Transverse colon (tissue), 4 donors: ENCODE measurements around the gene XRCC4. TPM values are rescaled to one million over a fixed set of nuclear protein-coding genes. Genes with fewer than 3 reads are reported as not detected.

Experiments
- DNase-seq: peaks from one replicate; pipeline ENCODE4 v3.0.0-alpha.2; 2019
- H3K27ac ChIP-seq, 4 donors: fragments of 200-600 bp; sonication (generic); 2 replicates each; pipeline ENCODE4 v1.5.1; 2016 to 2018; ENCODE audit warnings: inconsistent platforms in 4 of 4
- H3K27me3 ChIP-seq: fragments of 200-600 bp; sonication (generic); 2 replicates; pipeline ENCODE4 v1.5.1; 2017; ENCODE audit warnings: inconsistent platforms
- H3K36me3 ChIP-seq, 4 donors: fragments of 200-600 bp; sonication (generic); 2 replicates each; pipeline ENCODE4 v1.5.1; 2017 to 2019; ENCODE audit warnings: inconsistent platforms in 4 of 4
- H3K4me1 ChIP-seq, 4 donors: fragments of 200-600 bp; sonication (generic); 2 replicates each; pipeline ENCODE4 v1.5.1; 2017 to 2020; ENCODE audit warnings: inconsistent platforms in 4 of 4
- H3K4me3 ChIP-seq, 4 donors: fragments of 200-600 bp; sonication (generic); 1 replicate in 1 of 4; 2 replicates in 3 of 4; pipeline versions ENCODE4 v1.5.1 to v1.6.1; 2017 to 2019; ENCODE audit warnings: inconsistent platforms in 4 of 4
- H3K9me3 ChIP-seq, 2 donors: fragments of 200-600 bp; sonication (generic); 2 replicates each; pipeline ENCODE4 v1.5.1; 2017 to 2019; ENCODE audit warnings: inconsistent platforms in 2 of 2
- CTCF ChIP-seq, 5 experiments: fragments of 200-600 bp in 3 of 5; fragments of 450-650 bp in 2 of 5; sonication (generic) in 3 of 5; IDR thresholded peaks; 1 replicate in 2 of 5; 2 replicates in 3 of 5; pipeline ENCODE4 v1.5.1; 2016 to 2017; ENCODE audit warnings: antibody characterized with exemption in 5 of 5, inconsistent platforms in 3 of 5, mild to moderate bottlenecking in 2 of 5, moderate library complexity in 1 of 5
- EP300 ChIP-seq: sonication (generic); formaldehyde crosslinking; IDR thresholded peaks from one replicate; pipeline ENCODE4 v1.6.1; 2017; ENCODE audit warnings: antibody characterized with exemption, low read depth
- POLR2A ChIP-seq: fragments of 450-650 bp; IDR thresholded peaks from one replicate; pipeline ENCODE4 v1.6.1; 2016; ENCODE audit warnings: antibody characterized with exemption, mild to moderate bottlenecking, moderate library complexity
- POLR2AphosphoS5 ChIP-seq, 3 donors: sonication (generic); formaldehyde crosslinking; IDR thresholded peaks; one replicate each; pipeline ENCODE4 v1.6.1; 2016; ENCODE audit warnings: antibody characterized with exemption in 3 of 3
- WGBS, 2 donors: methylation state at CpG; one replicate each; pipeline ENCODE4 v1.1.5; 2018; ENCODE audit warnings: low coverage in 1 of 2; 5-methylcytosine and 5-hydroxymethylcytosine counted together
- in situ Hi-C, 4 donors: fragments of 200-750 bp; cut with MboI; loops; one replicate each; pipeline versions ENCODE4 v1.15.0 to v1.15.1; 2017; ENCODE audit warnings: low sequenced_read_pairs in 3 of 4, low pct_ligation_motif_present in 1 of 4, low pct_unique_long_range_greater_than_20kb in 1 of 4
- intact Hi-C: fragments of 100-400 bp; cut with DNase I; formaldehyde crosslinking; loops from one replicate; pipeline ENCODE4 v1.15.1; 2023; ENCODE audit warnings: low total_unique reads
- total RNA-seq, 4 donors: library from RNA; depleted of rRNA; stranded (reverse); fragments of >200 nt; gene quantifications; one replicate each; pipeline ENCODE4 v1.1.0, GENCODE V29; 2016

XRCC4 gene
- total RNA-seq, 4 donors from 2014 or later: 0.60 to 8.1 (median 7.3) TPM; not detected in 1

DNA sequence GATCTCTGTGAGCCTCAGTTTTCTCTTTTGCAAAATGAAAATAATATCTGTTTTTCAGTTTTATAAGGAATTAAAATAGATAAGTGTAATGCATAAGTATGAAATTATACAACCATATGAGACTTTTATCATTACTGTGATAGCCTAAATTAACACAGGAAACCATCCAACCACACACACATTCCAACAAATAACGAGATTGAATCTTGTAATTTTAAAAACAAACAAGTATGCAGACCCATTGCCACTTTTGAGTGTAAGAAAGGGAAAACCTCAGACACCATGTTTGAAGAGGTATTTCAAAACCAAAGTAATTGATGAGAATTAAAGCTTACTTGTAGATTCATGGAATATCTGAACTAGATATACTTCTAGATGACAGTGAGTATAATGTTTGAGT, 32.0 kb downstream of the XRCC4 start:
- WGBS, 2 donors: 82 to 87% methylated on average over 1 of the region's 1 CpG

DNA sequence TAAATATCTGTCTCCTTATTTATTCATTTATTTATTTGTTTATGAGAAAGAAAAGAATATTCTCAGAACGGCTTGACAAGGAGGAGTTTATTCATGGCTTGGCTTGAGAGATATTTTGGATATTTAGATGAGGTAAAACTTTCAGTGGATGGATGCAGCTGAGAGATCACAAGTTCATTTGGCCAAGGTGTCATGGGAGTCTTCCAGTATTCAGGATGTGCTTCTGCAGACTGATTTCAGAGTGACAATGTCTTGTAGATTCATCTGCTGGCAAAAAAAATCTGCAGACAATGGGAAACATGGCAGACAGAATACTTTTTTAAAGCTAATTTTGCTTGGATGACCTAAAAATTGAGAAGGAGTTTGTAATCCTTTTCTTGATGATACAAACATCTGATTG, 38.5 kb downstream of the XRCC4 start:
- in situ Hi-C loops (no loop called here), intact Hi-C loops (no loop called here)
- Histone ChIP-seq H3K27ac (no peak overlapping the region), H3K27me3 (no peaks in the 10 kb centered on the region), H3K4me3 (no peak overlapping the region), H3K36me3 (no peaks in the 10 kb centered on the region), H3K9me3 (no peaks in the 10 kb centered on the region), H3K4me1 (no peaks in the 10 kb centered on the region)
- DNase-seq: no peak
- WGBS, 2 donors: 80 to 86% methylated on average over 1 of the region's 1 CpG
- no peak for TF ChIP-seq CTCF (IDR thresholded peaks at IDR 0.05)

More for the DNA sequence above, 32.0 kb downstream of the XRCC4 start:
- Histone ChIP-seq H3K9me3 (no peaks in the 10 kb centered on the region), H3K4me3 (no peak overlapping the region), H3K4me1 (no peaks in the 10 kb centered on the region), H3K27me3 (no peaks in the 10 kb centered on the region), H3K36me3 (no peaks in the 10 kb centered on the region), H3K27ac (no peak overlapping the region)
- intact Hi-C loops (no loop called here), in situ Hi-C loops (no loop called here)
- no peak for DNase-seq
- no peak for TF ChIP-seq EP300
- no peak for TF ChIP-seq POLR2AphosphoS5 (IDR thresholded peaks at IDR 0.05)
- TF ChIP-seq CTCF (IDR thresholded peaks at IDR 0.05): no peak
- TF ChIP-seq POLR2A: no peak

- no peak for DNase-seq
- Histone ChIP-seq H3K4me1 (no peaks in the 10 kb centered on the region), H3K27me3 (no peaks in the 10 kb centered on the region), H3K4me3 (no peak overlapping the region), H3K9me3 (no peaks in the 10 kb centered on the region), H3K36me3 (no peaks in the 10 kb centered on the region), H3K27ac (no peak overlapping the region)
- TF ChIP-seq POLR2A: no peak
- no peak for TF ChIP-seq CTCF (IDR thresholded peaks at IDR 0.05)
- TF ChIP-seq POLR2AphosphoS5 (IDR thresholded peaks at IDR 0.05): no peak
- TF ChIP-seq EP300: no peak
- in situ Hi-C loops (no loop called here), intact Hi-C loops (no loop called here)
- WGBS, 2 donors: 93% methylated on average over 1 of the region's 1 CpG; no CpG with 5 or more reads in 1 of the 2 donors
Measured at GRCh38 chr5:83118471-83118870, 41.1 kb downstream of the XRCC4 start.

GRCh38 chr5:83118976-83119375, 41.6 kb downstream of the XRCC4 start:
- H3K9me3 ChIP-seq: no peaks in the 10 kb centered on the region
- no peak overlapping the region for H3K4me3 ChIP-seq
- intact Hi-C loops: no loop called here
- no peaks in the 10 kb centered on the region for H3K4me1 ChIP-seq
- no peak overlapping the region for H3K27ac ChIP-seq
- in situ Hi-C loops: no loop called here
- WGBS, 2 donors: 41 to 92% methylated on average over 1 of the region's 1 CpG
- no peak for DNase-seq
- TF ChIP-seq POLR2A (no peak), CTCF (IDR thresholded peaks at IDR 0.05) (no peak), POLR2AphosphoS5 (IDR thresholded peaks at IDR 0.05) (no peak), EP300 (no peak)
- H3K27me3 ChIP-seq: no peaks in the 10 kb centered on the region
- no peaks in the 10 kb centered on the region for H3K36me3 ChIP-seq
